SK-N-SH (cell line): ENCODE results near the gene SCGB1C1. TPM values are rescaled to one million over a fixed set of nuclear protein-coding genes. Genes with fewer than 3 reads are reported as not detected.

Experiments
- CTCF ChIA-PET: fragments of 300-600, 350-600 bp; formaldehyde crosslinking; extraction: SDS; loops from one replicate; lab custom pipeline; 2021; lab: Yijun Ruan, JAX
- POLR2A ChIA-PET: fragments of 350-600 bp; sonication (Branson Sonifier 250); formaldehyde crosslinking; extraction: SDS; loops from one replicate; lab custom pipeline; 2020; ENCODE audit warnings: antibody characterized with exemption, inconsistent platforms; lab: Yijun Ruan, JAX
- DNase-seq: peaks from one replicate; pipeline ENCODE4 v3.0.0; 2012
- H2AFZ ChIP-seq: fragments of 200-600 bp; sonication (generic); 2 replicates; pipeline ENCODE4 v1.8.1; 2016; ENCODE audit warnings: antibody characterized with exemption, mild to moderate bottlenecking, low read depth
- H3F3A ChIP-seq: fragments of 200-600 bp; sonication (generic); replicated peaks from 2 replicates; pipeline ENCODE3; 2016; ENCODE audit warnings: antibody characterized with exemption, mild to moderate bottlenecking; ENCODE audit not compliant: insufficient read depth
- H3K27ac ChIP-seq, 2 experiments: fragments of 200-500 bp in 1 of 2; fragments of 200-600 bp in 1 of 2; sonication (Bioruptor generic) in 1 of 2; sonication (generic), shearing (Covaris generic) in 1 of 2; 2 replicates each; pipeline versions ENCODE4 v1.5.1 to v1.6.1; 2014 to 2016; ENCODE audit warnings: low read depth in 2 of 2, inconsistent platforms in 1 of 2, low read length in 1 of 2, mild to moderate bottlenecking in 1 of 2, mixed read lengths in 1 of 2
- H3K27me3 ChIP-seq: fragments of 200-600 bp; sonication (generic), shearing (Covaris generic); 2 replicates; pipeline ENCODE4 v1.6.1; 2016; ENCODE audit warnings: mixed run types; ENCODE audit not compliant: insufficient read depth
- H3K36me3 ChIP-seq, 2 experiments: fragments of 200-500 bp in 1 of 2; fragments of 200-600 bp in 1 of 2; sonication (Bioruptor generic) in 1 of 2; sonication (generic) in 1 of 2; replicated peaks in 1 of 2; 2 replicates each; pipeline versions ENCODE3 to v1.5.1; 2014 to 2016; ENCODE audit warnings: low read length in 1 of 2, mild to moderate bottlenecking in 1 of 2; ENCODE audit not compliant: insufficient read depth in 2 of 2, control insufficient read depth in 1 of 2
- H3K4me1 ChIP-seq, 2 experiments: fragments of 200-500 bp in 1 of 2; fragments of 200-600 bp in 1 of 2; sonication (Bioruptor generic) in 1 of 2; sonication (generic), shearing (Covaris generic) in 1 of 2; 2 replicates each; pipeline versions ENCODE4 v1.5.1 to v1.6.1; 2014 to 2016; ENCODE audit warnings: low read depth in 1 of 2, low read length in 1 of 2, mixed run types in 1 of 2; ENCODE audit not compliant: insufficient read depth in 2 of 2, control insufficient read depth in 1 of 2
- H3K4me2 ChIP-seq: fragments of 200-600 bp; sonication (generic), shearing (Covaris generic); 2 replicates; pipeline ENCODE4 v1.6.1; 2017; ENCODE audit warnings: mixed run types
- H3K4me3 ChIP-seq, 2 experiments: fragments of 200-500 bp in 1 of 2; fragments of 200-600 bp in 1 of 2; sonication (Bioruptor generic) in 1 of 2; sonication (generic), shearing (Covaris generic) in 1 of 2; 2 replicates each; pipeline versions ENCODE4 v1.5.1 to v1.8.1; 2014 to 2016; ENCODE audit warnings: low read depth in 2 of 2, inconsistent platforms in 1 of 2, low read length in 1 of 2, mild to moderate bottlenecking in 1 of 2, mixed read lengths in 1 of 2, moderate library complexity in 1 of 2
- H3K79me2 ChIP-seq: fragments of 200-600 bp; sonication (generic); 2 replicates; pipeline ENCODE4 v1.8.1; 2017; ENCODE audit warnings: mild to moderate bottlenecking; ENCODE audit not compliant: insufficient read depth
- H3K9ac ChIP-seq: fragments of 200-600 bp; sonication (generic); 2 replicates; pipeline ENCODE4 v1.6.1; 2017; ENCODE audit warnings: mixed run types
- H3K9me2 ChIP-seq: fragments of 200-600 bp; sonication (generic); 2 replicates; pipeline ENCODE4 v1.6.1; 2017; ENCODE audit warnings: mixed run types
- H3K9me3 ChIP-seq: fragments of 200-600 bp; sonication (generic); 2 replicates; pipeline ENCODE4 v1.6.1; 2017; ENCODE audit warnings: mixed run types, mild to moderate bottlenecking, moderate library complexity
- H4K20me1 ChIP-seq: fragments of 200-600 bp; sonication (generic); 2 replicates; pipeline ENCODE4 v1.6.1; 2017; ENCODE audit warnings: mild to moderate bottlenecking, mixed run types; ENCODE audit not compliant: insufficient read depth
- CHD2 ChIP-seq: fragments of 150-350 bp; IDR thresholded peaks from 2 replicates; pipeline ENCODE4 v1.6.1; 2018; ENCODE audit warnings: low read length; ENCODE audit not compliant: partially characterized antibody
- ELF1 ChIP-seq: IDR thresholded peaks from 2 replicates; pipeline ENCODE4 v1.4.0; 2012
- FOSL2 ChIP-seq: IDR thresholded peaks from 2 replicates; pipeline ENCODE4 v1.4.0; 2012; ENCODE audit warnings: low read depth, mild to moderate bottlenecking, moderate library complexity, borderline replicate concordance
- FOXM1 ChIP-seq: IDR thresholded peaks from 2 replicates; pipeline ENCODE4 v1.4.0; 2012; ENCODE audit warnings: low read depth, mild to moderate bottlenecking
- GATA2 ChIP-seq: sonication (generic); formaldehyde crosslinking; IDR thresholded peaks from 2 replicates; pipeline ENCODE4 v1.5.0; 2020; ENCODE audit warnings: mild to moderate bottlenecking, missing genetic modification reagents
- MEF2A ChIP-seq: IDR thresholded peaks from 2 replicates; pipeline ENCODE4 v1.4.0; 2012; ENCODE audit warnings: low read depth, borderline replicate concordance
- POLR2AphosphoS5 ChIP-seq: IDR thresholded peaks from 2 replicates; pipeline ENCODE4 v1.6.1; 2012; ENCODE audit warnings: low read depth, low read length
- RFX5 ChIP-seq: IDR thresholded peaks from 2 replicates; pipeline ENCODE4 v1.6.1; 2012; ENCODE audit warnings: mild to moderate bottlenecking, improper control_type of control experiment, low read length
- WGBS: methylation state at CpG from one replicate; pipeline ENCODE4 v1.1.6; 2017; ENCODE audit warnings: low lambda C conversion rate; 5-methylcytosine and 5-hydroxymethylcytosine counted together
- polyA plus RNA-seq, 3 experiments: library from polyadenylated mRNA; depleted of rRNA; stranded (reverse); fragments of >200 nt; gene quantifications; 2 replicates each; pipeline ENCODE4 v1.2.3, GENCODE V29; 2012
- TF ChIP-seq, protein P1 (sequence below): fragments of 150-350 bp; IDR thresholded peaks from 2 replicates; pipeline ENCODE4 v1.6.1; 2016; ENCODE audit warnings: mild to moderate bottlenecking, low read depth, low read length
- TF ChIP-seq, protein P2 (sequence below): IDR thresholded peaks from 2 replicates; pipeline ENCODE4; 2012
- TF ChIP-seq, protein P3 (sequence below): IDR thresholded peaks from 2 replicates; pipeline ENCODE4 v1.4.0; 2012; ENCODE audit warnings: low read depth, borderline replicate concordance
- TF ChIP-seq, protein P4 (sequence below): IDR thresholded peaks from 2 replicates; pipeline ENCODE4 v1.6.1; 2012; ENCODE audit warnings: mild to moderate bottlenecking, low read depth, low read length, moderate library complexity

SCGB1C1 gene
- polyA plus RNA-seq, 1 of the 3 experiments (the other 2 are of a cell fraction): not detected

DNA sequence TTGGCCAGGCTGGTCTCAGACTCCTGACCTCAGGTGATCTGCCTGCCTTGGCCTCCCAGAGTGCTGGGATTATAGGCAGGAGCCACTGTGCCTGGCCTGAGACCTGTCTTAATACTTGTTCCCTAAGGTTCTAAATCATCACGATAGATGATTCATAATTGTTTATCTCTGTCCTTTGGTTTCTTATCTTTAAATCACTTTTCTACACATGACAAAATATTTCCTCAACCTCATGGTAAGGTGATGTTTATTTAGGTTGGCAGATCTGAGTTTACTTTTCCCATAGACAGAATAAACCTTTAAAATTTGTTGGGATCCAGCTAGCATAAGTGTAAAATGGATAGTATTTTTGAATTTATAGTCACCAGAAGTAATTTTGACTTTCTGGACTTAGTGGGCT is 47.4 kb downstream of the SCGB1C1 start:
- CTCF ChIA-PET: interaction anchor here (1.6 to 4.5 kb wide), 2 partner anchors 11 to 208 kb away, joined by 4 to 20 read pairs; no protein-coding TSS in a partner anchor
- DNase-seq: no peak
- TF ChIP-seq GATA2 (CRISPR knock-in tag) (no peak), POLR2AphosphoS5 (no peak)

DNA sequence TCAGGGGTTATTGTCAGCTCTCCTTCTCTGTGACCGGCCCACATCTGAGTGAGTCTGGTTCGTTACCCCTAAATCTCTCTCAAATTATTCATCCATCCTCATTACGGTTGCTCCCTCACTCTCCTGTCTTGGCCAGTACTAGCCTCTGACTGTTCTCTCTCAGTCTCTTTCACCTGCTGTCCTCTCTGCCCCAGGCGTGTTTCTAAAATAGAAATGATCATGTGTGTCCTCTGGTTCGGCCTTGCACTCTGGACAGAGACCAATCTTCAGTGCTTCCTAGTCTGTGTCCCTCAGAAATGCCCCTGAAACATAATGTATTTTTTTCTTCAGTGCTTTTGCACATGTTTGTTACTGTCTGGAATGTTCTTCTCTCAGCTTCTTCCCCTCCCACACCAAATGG is 48.8 kb downstream of the SCGB1C1 start:
- ChIA-PET CTCF (interaction anchor here (4.5 kb wide), 1 partner anchor 10 kb away, joined by 20 read pairs; no protein-coding TSS in a partner anchor), POLR2A (no interaction called here)
- no peaks in the 10 kb centered on the region for H3K9me2 ChIP-seq
- H3K79me2 ChIP-seq: peaks cover 66% of the 10 kb centered on the region
- no peak overlapping the region for H3K4me3 ChIP-seq
- peaks cover 55 to 59% of the 10 kb centered on the region in 2 experiments for H3K36me3 ChIP-seq
- no peak for DNase-seq
- H2AFZ ChIP-seq: no peak overlapping the region
- H4K20me1 ChIP-seq: peaks cover 7% of the 10 kb centered on the region
- no peak overlapping the region for H3K4me2 ChIP-seq
- H3K9me3 ChIP-seq: no peaks in the 10 kb centered on the region
- 94% methylated on average over 5 of the region's 5 CpGs for WGBS
- no peak overlapping the region for H3K27ac ChIP-seq
- H3K27me3 ChIP-seq: no peaks in the 10 kb centered on the region
- peaks cover 9% of the 10 kb centered on the region for H3F3A ChIP-seq
- TF ChIP-seq, protein P1, sequence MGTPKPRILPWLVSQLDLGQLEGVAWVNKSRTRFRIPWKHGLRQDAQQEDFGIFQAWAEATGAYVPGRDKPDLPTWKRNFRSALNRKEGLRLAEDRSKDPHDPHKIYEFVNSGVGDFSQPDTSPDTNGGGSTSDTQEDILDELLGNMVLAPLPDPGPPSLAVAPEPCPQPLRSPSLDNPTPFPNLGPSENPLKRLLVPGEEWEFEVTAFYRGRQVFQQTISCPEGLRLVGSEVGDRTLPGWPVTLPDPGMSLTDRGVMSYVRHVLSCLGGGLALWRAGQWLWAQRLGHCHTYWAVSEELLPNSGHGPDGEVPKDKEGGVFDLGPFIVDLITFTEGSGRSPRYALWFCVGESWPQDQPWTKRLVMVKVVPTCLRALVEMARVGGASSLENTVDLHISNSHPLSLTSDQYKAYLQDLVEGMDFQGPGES: no peak
- TF ChIP-seq, protein P2, sequence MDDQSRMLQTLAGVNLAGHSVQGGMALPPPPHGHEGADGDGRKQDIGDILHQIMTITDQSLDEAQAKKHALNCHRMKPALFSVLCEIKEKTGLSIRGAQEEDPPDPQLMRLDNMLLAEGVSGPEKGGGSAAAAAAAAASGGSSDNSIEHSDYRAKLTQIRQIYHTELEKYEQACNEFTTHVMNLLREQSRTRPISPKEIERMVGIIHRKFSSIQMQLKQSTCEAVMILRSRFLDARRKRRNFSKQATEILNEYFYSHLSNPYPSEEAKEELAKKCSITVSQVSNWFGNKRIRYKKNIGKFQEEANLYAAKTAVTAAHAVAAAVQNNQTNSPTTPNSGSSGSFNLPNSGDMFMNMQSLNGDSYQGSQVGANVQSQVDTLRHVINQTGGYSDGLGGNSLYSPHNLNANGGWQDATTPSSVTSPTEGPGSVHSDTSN: no peak
- TF ChIP-seq ELF1 (no peak), CHD2 (no peak), MEF2A (no peak), FOSL2 (no peak), GATA2 (CRISPR knock-in tag) (no peak), FOXM1 (no peak), POLR2AphosphoS5 (no peak), RFX5 (no peak)
- TF ChIP-seq, protein P3, sequence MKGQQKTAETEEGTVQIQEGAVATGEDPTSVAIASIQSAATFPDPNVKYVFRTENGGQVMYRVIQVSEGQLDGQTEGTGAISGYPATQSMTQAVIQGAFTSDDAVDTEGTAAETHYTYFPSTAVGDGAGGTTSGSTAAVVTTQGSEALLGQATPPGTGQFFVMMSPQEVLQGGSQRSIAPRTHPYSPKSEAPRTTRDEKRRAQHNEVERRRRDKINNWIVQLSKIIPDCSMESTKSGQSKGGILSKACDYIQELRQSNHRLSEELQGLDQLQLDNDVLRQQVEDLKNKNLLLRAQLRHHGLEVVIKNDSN: no peak
- TF ChIP-seq, protein P4, sequence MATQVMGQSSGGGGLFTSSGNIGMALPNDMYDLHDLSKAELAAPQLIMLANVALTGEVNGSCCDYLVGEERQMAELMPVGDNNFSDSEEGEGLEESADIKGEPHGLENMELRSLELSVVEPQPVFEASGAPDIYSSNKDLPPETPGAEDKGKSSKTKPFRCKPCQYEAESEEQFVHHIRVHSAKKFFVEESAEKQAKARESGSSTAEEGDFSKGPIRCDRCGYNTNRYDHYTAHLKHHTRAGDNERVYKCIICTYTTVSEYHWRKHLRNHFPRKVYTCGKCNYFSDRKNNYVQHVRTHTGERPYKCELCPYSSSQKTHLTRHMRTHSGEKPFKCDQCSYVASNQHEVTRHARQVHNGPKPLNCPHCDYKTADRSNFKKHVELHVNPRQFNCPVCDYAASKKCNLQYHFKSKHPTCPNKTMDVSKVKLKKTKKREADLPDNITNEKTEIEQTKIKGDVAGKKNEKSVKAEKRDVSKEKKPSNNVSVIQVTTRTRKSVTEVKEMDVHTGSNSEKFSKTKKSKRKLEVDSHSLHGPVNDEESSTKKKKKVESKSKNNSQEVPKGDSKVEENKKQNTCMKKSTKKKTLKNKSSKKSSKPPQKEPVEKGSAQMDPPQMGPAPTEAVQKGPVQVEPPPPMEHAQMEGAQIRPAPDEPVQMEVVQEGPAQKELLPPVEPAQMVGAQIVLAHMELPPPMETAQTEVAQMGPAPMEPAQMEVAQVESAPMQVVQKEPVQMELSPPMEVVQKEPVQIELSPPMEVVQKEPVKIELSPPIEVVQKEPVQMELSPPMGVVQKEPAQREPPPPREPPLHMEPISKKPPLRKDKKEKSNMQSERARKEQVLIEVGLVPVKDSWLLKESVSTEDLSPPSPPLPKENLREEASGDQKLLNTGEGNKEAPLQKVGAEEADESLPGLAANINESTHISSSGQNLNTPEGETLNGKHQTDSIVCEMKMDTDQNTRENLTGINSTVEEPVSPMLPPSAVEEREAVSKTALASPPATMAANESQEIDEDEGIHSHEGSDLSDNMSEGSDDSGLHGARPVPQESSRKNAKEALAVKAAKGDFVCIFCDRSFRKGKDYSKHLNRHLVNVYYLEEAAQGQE: no peak
- no peak overlapping the region for H3K9ac ChIP-seq
- H3K4me1 ChIP-seq: peaks cover 0 to 4% of the 10 kb centered on the region in 2 experiments; a peak in 3 of 4 replicates

More for the DNA sequence above, 47.4 kb downstream of the SCGB1C1 start:
- H3F3A ChIP-seq: peaks cover 7% of the 10 kb centered on the region
- H3K4me1 ChIP-seq: peaks cover under 1 to 4% of the 10 kb centered on the region in 2 experiments; a peak in 3 of 4 replicates
- no peak overlapping the region for H3K27ac ChIP-seq
- no peaks in the 10 kb centered on the region for H3K27me3 ChIP-seq
- peaks cover 7% of the 10 kb centered on the region for H4K20me1 ChIP-seq
- 81% methylated on average over 1 of the region's 1 CpG for WGBS
- POLR2A ChIA-PET: no interaction called here
- no peaks in the 10 kb centered on the region for H3K9me2 ChIP-seq
- no peak overlapping the region for H3K4me3 ChIP-seq
- no peak overlapping the region for H3K9ac ChIP-seq
- H3K36me3 ChIP-seq: peaks cover 46 to 52% of the 10 kb centered on the region in 2 experiments
- peaks cover 73% of the 10 kb centered on the region for H3K79me2 ChIP-seq
- H3K9me3 ChIP-seq: no peaks in the 10 kb centered on the region
- H3K4me2 ChIP-seq: no peak overlapping the region
- H2AFZ ChIP-seq: no peak overlapping the region
